GM12875 (cell line): Measurements from ENCODE around the gene WNK1.
"Not testable (repeated sequence)": the region's sequence is repeated elsewhere in the genome, so short reads cannot be mapped to it uniquely, and the experiment has no call there.

Experiments used
- H3K4me3 ChIP-seq: one replicate; pipeline ENCODE4 v1.5.1; 2011; ENCODE audit warnings: low read depth, low read length, control low read depth
- CTCF ChIP-seq: IDR thresholded peaks from 2 replicates; pipeline ENCODE4 v1.5.1; 2011; ENCODE audit warnings: low read depth, mild to moderate bottlenecking, control low read depth, inconsistent platforms, low read length, moderate library complexity, borderline replicate concordance; ENCODE audit not compliant: insufficient read depth

WNK1 gene

GRCh38 chr12:774051-774614, 21.8 kb downstream of the WNK1 start:
- TF ChIP-seq CTCF, result no peak
- H3K4me3 ChIP-seq, result no peak overlapping the region

GRCh38 chr12:775973-776771, 23.8 kb downstream of the WNK1 start:
- H3K4me3 ChIP-seq, result not testable (repeated sequence)

- H3K4me3 ChIP-seq, result not testable (repeated sequence)
Observed at GRCh38 chr12:776772-777373, 24.5 kb downstream of the WNK1 start.

GRCh38 chr12:777550-778047, 25.2 kb downstream of the WNK1 start:
- no peak for TF ChIP-seq CTCF
- H3K4me3 ChIP-seq, result no peak overlapping the region

- H3K4me3 ChIP-seq, result no peak overlapping the region
- no peak for TF ChIP-seq CTCF
Observed at GRCh38 chr12:778615-779014, 26.2 kb downstream of the WNK1 start.

- no peak for TF ChIP-seq CTCF
Observed at GRCh38 chr12:779745-780734, 27.7 kb downstream of the WNK1 start.

GRCh38 chr12:780750-781379, 28.5 kb downstream of the WNK1 start:
- no peak for TF ChIP-seq CTCF
- no peak overlapping the region for H3K4me3 ChIP-seq

More at GRCh38 chr12:779745-780734, 27.7 kb downstream of the WNK1 start:
- H3K4me3 ChIP-seq, result no peak overlapping the region
